NCI-H510A treated with DMSO at 0.1 percent for 48 hours (cell line): ENCODE results near the gene ASIC4.

Experiments
- DNase-seq: peaks from one replicate; lab custom pipeline; 2025; lab: John Stamatoyannopoulos, UW

ASIC4 gene

GRCh38 chr2:219497495-219498279 lies 16.6 kb upstream of the ASIC4 start:
- peak; percentile 29 for DNase-seq

GRCh38 chr2:219498280-219499057 lies 15.8 kb upstream of the ASIC4 start, which contains the start of gene GMPPA:
GMPPA (plus strand) TSS chr2:219498891; CDS start chr2:219499976, 1,085 bp downstream.
- DNase-seq: peak; percentile 96

- no peak for DNase-seq
These were observed 15.3 kb upstream of the ASIC4 start for GRCh38 chr2:219499058-219499307.

GRCh38 chr2:219499555-219499954 lies 14.7 kb upstream of the ASIC4 start:
- no peak for DNase-seq

- no peak for DNase-seq
These were observed 14.1 kb upstream of the ASIC4 start for GRCh38 chr2:219500135-219500534.

- no peak for DNase-seq
These were observed 12.4 kb upstream of the ASIC4 start for GRCh38 chr2:219501849-219502248.

GRCh38 chr2:219502618-219503017 lies 11.7 kb upstream of the ASIC4 start:
- DNase-seq: no peak

- no peak for DNase-seq
These were observed 8.7 kb upstream of the ASIC4 start for GRCh38 chr2:219505585-219505984.

GRCh38 chr2:219506153-219506801 lies 8.0 kb upstream of the ASIC4 start:
- no peak for DNase-seq

GRCh38 chr2:219506802-219507526 lies 7.3 kb upstream of the ASIC4 start:
- no peak for DNase-seq

- no peak for DNase-seq
These were observed 6.5 kb upstream of the ASIC4 start for GRCh38 chr2:219507581-219508443.

- DNase-seq: no peak
These were observed 5.9 kb upstream of the ASIC4 start for GRCh38 chr2:219508444-219508734.

- DNase-seq: no peak
These were observed 5.1 kb upstream of the ASIC4 start for GRCh38 chr2:219508971-219509779.

- peak; percentile 51 for DNase-seq
These were observed 4.3 kb upstream of the ASIC4 start for GRCh38 chr2:219509780-219510511.

- no peak for DNase-seq
These were observed 3.7 kb upstream of the ASIC4 start for GRCh38 chr2:219510512-219511135.

GRCh38 chr2:219511547-219512325 lies 2.5 kb upstream of the ASIC4 start:
- DNase-seq: no peak

GRCh38 chr2:219512524-219513216 lies 1.6 kb upstream of the ASIC4 start:
- no peak for DNase-seq

GRCh38 chr2:219513787-219514186 lies 495 bp upstream of the ASIC4 start:
- no peak for DNase-seq
